Measurements from ENCODE around the gene GTF3A.

The GTF3A gene

GRCh38 chr13:27405546-27406134, 18.8 kb upstream of the GTF3A start:
- no peak for DNase-seq

DNA sequence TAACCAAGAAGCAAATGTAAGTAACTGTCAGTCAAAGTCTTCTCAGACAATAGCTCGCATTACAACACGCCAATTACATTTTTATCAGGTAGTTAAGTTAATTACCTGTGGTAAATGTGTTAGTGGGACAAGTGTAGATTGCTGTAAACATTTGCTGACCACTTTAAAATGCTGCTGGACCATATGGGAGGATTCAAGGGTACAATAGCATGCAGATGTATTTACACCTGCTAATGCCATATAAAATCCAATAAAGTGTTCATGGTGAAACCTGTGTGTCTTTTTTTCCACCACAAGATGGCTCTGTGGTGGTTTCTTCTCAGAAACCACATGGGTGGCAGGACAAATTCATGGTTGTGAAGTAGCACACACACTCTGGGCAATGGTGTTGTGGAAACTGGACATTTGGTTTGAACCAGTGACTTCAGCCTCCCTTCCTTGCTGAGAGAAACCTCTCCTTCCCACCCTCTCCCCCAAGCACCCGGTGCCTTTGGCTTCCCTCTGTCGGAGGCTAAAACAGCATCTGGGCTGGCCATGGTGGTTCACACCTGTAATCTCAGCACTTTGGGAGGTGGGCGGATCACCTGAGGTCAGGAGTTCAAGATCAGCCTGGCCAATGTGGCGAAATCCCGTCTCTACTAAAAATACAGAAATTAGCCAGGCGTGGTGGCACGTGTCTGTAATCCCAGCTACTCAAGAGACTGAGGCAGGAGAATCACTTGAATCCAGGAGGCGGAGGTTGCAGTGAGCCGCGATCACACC, 18.1 kb upstream of the GTF3A start:
- DNase-seq = peak; percentile 17

- no peak for DNase-seq
Observed at GRCh38 chr13:27408074-27408473, 16.3 kb upstream of the GTF3A start.

- DNase-seq = no peak
Observed at GRCh38 chr13:27409013-27409412, 15.4 kb upstream of the GTF3A start.

DNA sequence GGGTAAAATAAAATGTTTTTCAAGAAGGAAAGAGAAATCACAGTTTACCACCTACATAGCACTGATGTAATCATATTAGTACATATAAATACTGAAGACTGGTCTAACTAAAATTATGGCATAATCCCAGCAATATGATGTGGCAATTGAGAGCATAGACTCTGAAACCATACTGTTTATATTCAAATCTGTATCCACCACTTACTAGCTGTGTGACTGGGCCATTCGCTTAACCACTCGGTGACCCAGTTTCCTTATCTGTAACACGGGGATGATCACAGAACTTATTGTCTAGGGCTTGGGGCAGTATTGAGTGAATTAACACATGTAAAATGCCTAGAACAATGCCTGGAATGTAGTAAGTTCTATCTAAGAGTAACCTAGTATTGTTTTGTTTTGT, 13.1 kb upstream of the GTF3A start:
- DNase-seq = no peak

DNA sequence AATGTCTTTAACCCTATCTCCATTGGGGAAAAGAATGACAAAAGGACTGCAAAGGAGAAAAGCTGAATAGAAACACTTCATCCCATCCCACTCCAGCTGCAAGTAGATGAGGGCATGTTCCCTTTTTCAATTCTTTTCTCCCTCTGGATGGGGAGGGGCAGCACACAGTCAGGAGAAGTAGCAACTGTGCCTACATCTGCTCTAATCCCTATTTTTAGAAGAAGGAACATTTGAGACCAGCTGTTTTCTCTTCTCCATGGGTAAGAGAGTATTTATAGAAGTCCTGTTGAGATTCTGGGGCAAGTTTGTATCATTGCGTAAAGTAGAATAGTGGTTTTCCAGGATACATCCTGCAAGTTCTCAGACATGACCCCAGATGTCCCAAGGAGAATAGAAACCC, 9.3 kb upstream of the GTF3A start:
- DNase-seq = no peak

DNA sequence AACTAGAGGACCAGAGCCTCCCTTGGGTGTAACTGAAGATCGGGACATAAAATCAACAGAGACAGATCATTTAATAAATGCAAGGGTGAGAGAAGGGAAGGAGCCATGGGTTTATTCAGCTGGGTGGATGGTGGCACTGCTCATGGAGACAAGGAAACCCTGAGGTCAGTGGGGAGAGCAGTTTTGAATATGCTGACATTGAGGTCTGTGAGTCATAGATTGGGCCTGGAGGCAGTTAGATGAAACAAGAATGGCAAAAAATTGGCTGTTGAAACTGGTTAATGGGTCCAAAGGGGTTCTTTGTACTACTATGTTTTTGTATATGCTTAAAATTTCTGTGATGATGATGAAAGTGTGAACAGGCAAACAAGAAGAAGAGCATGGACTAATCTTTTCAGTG, 5.1 kb upstream of the GTF3A start:
- DNase-seq = no peak

- no peak for DNase-seq
Observed at GRCh38 chr13:27421101-27421871, 3.1 kb upstream of the GTF3A start.

DNA sequence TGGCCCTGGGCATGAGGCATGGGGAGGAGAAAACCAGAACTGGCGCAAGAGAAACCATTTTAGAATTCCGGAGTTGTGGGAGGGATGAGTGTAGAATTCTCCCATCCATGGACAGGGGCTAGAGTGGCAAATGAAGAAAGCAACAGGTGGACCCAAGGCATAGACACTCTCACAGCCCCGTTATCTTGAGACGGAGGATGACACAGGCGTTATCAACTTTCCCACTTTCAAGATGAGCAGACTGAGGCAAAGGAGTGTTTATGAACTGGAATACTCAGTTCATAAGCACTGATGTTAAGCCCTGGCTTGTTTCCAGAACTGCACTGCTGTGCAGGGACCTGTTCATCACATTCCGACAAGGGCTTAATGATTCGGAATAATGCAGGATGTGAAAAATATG, 1.1 kb upstream of the GTF3A start:
- no peak for DNase-seq

DNA sequence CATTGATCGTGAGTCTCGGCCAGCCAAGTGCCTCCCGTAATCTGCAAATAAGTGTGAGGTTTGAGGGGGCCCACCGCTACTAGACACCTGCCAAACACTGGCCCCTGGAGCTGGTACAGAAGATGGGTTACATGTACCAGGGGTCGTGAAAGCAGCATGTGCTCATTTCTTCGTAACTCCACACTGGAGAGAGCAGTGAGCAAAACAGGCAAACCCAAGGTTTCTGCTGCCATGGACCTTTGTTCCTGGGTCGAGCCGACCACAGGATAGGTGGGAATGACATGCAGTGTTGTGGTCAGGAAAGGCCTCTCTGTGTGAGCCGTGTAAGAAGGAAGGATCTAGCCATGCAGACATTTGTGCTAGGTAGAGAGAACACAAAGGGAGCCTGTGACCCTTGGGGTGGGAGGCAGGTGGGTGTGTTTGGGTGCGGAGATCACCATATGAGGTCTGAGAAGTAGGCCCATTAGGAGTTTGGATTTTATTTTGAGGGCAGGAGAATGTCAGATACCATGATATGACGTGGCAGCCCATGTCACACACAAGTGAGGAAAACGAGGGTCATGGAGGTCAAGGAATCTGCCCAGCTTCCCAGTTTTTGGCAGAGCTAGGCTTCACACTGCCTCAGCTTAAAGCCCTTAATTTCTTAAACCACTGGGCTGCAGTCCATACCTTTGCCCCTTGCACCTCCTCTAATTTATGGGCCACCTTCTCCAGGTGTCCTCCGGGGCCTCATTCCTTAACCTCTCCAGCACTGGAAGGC, 919 bp downstream of the GTF3A start:
- DNase-seq = no peak

GRCh38 chr13:27425918-27426630, 1.7 kb downstream of the GTF3A start:
- DNase-seq = peak; percentile 63

GRCh38 chr13:27427641-27428040, 3.2 kb downstream of the GTF3A start:
- no peak for DNase-seq

DNA sequence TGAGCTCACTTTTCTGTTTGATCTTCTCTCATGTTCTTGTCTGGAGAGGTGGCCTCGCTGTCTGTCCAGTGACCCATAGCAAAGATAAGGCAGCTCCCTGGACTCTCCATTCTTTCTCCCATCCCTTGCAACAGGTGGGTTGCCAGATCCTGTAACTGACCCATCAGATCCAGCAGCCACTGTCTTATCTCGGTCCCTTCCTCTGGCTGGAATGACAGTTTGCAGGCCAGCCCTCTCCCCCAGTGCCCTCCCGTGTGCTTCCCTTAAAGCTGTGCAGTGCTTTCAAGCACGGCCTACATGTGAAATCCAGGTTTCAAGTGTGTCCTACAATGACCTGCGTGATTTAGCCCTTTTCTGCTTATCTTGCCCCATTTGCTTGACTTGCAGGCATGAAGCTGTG, 3.7 kb downstream of the GTF3A start:
- DNase-seq = no peak

DNA sequence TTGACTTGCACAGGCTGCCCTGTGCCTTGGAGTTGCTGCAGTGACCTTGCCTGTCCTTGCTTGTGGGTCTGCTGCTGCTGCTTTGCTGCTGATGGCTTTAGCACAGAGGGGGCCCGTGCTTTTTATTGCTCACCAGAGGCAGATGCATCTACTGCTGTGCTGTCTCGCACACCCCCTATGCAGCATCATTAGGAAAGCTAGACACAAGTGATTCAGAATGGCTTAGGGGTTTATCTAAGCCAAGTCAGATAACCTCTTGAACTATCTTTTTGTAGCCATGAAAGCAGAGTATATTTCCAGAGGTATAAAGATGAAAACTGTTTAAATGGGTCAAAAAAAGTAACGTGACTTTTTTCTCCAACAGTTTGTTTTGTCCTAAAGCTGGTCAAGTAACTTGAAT, 7.8 kb downstream of the GTF3A start:
- no peak for DNase-seq

- no peak for DNase-seq
Observed at GRCh38 chr13:27432611-27433210, 8.3 kb downstream of the GTF3A start.

DNA sequence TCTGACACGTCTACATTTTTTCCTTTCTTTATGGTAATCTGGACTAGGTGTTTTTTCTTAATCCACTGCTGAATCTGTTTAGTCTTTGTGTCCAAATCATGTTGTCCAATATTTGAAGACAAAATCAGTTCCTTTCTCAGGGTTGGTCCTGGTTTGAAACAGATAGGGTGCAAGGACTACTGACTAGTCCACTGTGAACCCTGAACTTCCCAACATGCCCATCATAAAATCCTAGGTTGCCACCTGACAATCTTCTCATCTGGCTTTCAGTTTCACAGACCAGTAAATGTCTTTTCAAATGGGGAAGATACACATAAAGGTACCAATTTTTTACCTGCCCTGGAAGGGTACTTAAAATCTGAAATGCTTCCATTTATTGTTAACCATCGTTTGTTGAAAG, 12.7 kb downstream of the GTF3A start:
- DNase-seq = no peak

DNA sequence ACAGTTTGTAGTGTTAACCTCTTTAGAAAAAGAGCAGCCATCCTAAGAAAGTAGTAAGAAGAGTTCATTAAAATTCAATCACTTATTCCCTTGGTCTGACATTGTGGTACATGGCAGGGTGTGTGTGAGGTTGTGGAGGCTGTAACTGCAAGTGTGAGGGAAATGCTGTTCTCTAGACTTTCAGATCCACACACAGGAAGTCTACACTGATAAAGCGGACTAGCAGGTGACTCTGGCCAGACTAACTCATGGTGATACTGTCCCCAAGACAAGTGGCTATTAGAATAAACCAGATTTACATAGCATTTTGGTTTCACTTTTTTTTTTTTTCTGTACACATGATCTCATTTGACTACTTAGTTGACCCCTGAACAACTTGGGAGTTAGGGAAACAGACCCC, 16.0 kb downstream of the GTF3A start:
- DNase-seq = no peak

- no peak for DNase-seq
Observed at GRCh38 chr13:27442071-27442647, 17.7 kb downstream of the GTF3A start.

GRCh38 chr13:27442797-27443196, 18.4 kb downstream of the GTF3A start:
- no peak for DNase-seq

- DNase-seq = no peak
Observed at GRCh38 chr13:27446986-27447583, 22.7 kb downstream of the GTF3A start.

GRCh38 chr13:27448308-27448707, 23.9 kb downstream of the GTF3A start:
- DNase-seq = no peak

Data from fibroblast of skin of abdomen (primary cell).